Measurements from ENCODE around the gene ROBO1.

DNA sequence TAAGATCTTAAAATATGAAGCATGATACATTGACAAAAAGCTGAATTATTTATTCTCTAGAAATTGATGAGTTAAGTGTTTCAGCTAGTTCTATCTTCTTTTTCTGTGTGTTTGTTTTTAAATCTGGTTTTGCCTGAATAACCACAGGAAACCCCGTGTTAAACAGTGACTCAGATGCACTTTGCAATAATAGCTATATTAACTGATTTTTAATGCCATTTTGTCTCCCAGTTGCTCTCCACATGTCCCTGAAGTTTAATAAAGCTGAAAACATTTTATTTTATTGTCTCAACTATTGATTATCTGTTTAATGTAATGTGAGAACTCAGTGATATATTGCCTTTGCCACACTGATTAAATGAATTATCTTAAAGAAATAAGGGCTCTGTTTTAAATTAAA lies 42.8 kb upstream of the ROBO1 start:
- TF ChIP-seq CTCF (IDR thresholded peaks at IDR 0.05) (no peak), POLR2A (IDR thresholded peaks at IDR 0.05) (no peak)

All from vagina (tissue), 2 donors.